ENCODE measurements around the gene EVX2.

Gene EVX2

GRCh38 chr2:176067589-176068418 is 16.0 kb downstream of the EVX2 start:
- POLR2A ChIA-PET = no interaction called here
- no peaks in the 10 kb centered on the region for H3K9me3 ChIP-seq (ENCODE audit: control insufficient read depth, insufficient read depth, low read depth, low read length)
- CTCF ChIA-PET = no interaction called here
- H3K27ac ChIP-seq (ENCODE audit: extremely low read depth, low read depth, low read length) = no peak overlapping the region
- H3K36me3 ChIP-seq (ENCODE audit: control insufficient read depth in 2 of 2, insufficient read depth in 1 of 2, low read length in 2 of 2) = no peaks in the 10 kb centered on the region
- H3K4me1 ChIP-seq (ENCODE audit: control insufficient read depth, insufficient read depth, low read length) = no peaks in the 10 kb centered on the region
- no peak overlapping the region for H3K4me3 ChIP-seq (ENCODE audit: low read depth, low read length)
- no peak for TF ChIP-seq ZNF341 (tag by site-specific recombination; IDR thresholded peaks at IDR 0.05; ENCODE audit: low read depth)
- TF ChIP-seq HOXC10 (CRISPR knock-in tag; IDR thresholded peaks at IDR 0.05) = no peak
- no peak for TF ChIP-seq ZBTB20 (tag by site-specific recombination; IDR thresholded peaks at IDR 0.05)
- TF ChIP-seq ZNF311 (tag by site-specific recombination; IDR thresholded peaks at IDR 0.05; ENCODE audit: borderline replicate concordance) = no peak
- TF ChIP-seq ZNF654 (tag by site-specific recombination; IDR thresholded peaks at IDR 0.05; ENCODE audit: low read depth) = no peak
- TF ChIP-seq ZNF18 (tag by site-specific recombination; IDR thresholded peaks at IDR 0.05) = no peak
- TF ChIP-seq, protein P1, sequence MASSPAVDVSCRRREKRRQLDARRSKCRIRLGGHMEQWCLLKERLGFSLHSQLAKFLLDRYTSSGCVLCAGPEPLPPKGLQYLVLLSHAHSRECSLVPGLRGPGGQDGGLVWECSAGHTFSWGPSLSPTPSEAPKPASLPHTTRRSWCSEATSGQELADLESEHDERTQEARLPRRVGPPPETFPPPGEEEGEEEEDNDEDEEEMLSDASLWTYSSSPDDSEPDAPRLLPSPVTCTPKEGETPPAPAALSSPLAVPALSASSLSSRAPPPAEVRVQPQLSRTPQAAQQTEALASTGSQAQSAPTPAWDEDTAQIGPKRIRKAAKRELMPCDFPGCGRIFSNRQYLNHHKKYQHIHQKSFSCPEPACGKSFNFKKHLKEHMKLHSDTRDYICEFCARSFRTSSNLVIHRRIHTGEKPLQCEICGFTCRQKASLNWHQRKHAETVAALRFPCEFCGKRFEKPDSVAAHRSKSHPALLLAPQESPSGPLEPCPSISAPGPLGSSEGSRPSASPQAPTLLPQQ (tag by site-specific recombination; IDR thresholded peaks at IDR 0.05) = no peak
- no peak for TF ChIP-seq PRDM1 (tag by site-specific recombination; IDR thresholded peaks at IDR 0.05)
- TF ChIP-seq MEIS1 (CRISPR knock-in tag; IDR thresholded peaks at IDR 0.05; ENCODE audit: borderline replicate concordance) = no peak
- TF ChIP-seq INSM2 (tag by site-specific recombination; IDR thresholded peaks at IDR 0.05) = no peak
- no peak for TF ChIP-seq ZNF211 (tag by site-specific recombination; IDR thresholded peaks at IDR 0.05; ENCODE audit: low read depth)
- no peak for TF ChIP-seq KLF9 (tag by site-specific recombination; IDR thresholded peaks at IDR 0.05; ENCODE audit: low read depth)
- TF ChIP-seq ZNF169 (tag by site-specific recombination; IDR thresholded peaks at IDR 0.05) = no peak
- TF ChIP-seq ZNF664 (tag by site-specific recombination; IDR thresholded peaks at IDR 0.05) = no peak

DNA sequence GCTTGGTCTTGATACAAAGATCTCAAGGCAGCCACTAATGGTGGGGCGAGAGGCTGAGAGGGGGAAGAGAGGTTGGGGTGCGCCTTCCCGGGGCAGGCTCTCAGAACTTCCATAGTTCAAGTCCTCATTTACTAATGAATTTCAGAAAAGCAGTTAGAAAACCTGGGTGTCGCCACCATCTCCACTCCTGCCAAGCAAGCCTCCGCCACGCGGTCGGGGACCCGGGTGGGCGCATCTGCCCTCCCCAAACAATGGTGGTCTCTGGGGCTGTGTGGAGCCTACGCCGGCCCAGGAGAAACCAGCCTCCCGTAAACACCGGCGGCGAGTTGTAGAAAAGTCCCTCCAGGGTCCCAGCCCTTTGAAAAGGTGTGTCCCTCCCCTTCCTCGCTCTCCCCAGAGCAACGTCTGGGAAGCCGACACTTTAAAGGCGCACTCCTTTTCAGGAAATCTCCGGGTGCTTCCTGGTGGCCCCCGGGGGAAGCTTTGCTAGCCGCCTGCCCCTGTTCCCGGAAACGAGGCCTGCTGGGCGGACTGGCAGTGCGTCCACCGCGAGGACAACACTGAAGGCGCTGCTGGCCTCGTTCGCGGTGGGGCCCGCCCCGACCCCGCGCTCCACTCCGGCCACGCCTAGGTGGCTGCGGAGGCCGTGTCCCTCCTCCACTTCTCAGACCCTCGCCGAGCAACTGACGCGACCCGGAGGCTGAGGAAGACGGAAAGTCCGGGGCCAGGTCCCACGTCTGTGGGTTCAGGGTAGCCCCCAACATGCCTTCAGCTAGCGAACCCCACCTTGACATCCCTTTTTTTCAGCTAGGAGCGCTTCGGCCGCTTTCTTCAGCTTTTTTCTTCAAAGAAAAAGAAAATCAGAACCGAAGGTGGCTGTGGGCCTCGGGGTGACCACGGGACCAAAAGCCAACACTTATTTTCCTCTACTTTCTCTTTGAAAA is 16.8 kb downstream of the EVX2 start:
- no peak overlapping the region for H3K4me3 ChIP-seq (ENCODE audit: low read depth, low read length)
- no peak overlapping the region for H3K27ac ChIP-seq (ENCODE audit: extremely low read depth, low read depth, low read length)
- H3K36me3 ChIP-seq (ENCODE audit: control insufficient read depth in 2 of 2, insufficient read depth in 1 of 2, low read length in 2 of 2) = no peaks in the 10 kb centered on the region
- CTCF ChIA-PET = no interaction called here
- H3K4me1 ChIP-seq (ENCODE audit: control insufficient read depth, insufficient read depth, low read length) = no peaks in the 10 kb centered on the region
- H3K9me3 ChIP-seq (ENCODE audit: control insufficient read depth, insufficient read depth, low read depth, low read length) = no peaks in the 10 kb centered on the region
- POLR2A ChIA-PET = no interaction called here
- no peak for TF ChIP-seq ZNF654 (tag by site-specific recombination; IDR thresholded peaks at IDR 0.05; ENCODE audit: low read depth)
- no peak for TF ChIP-seq ZBTB8A (tag by site-specific recombination; IDR thresholded peaks at IDR 0.05)
- TF ChIP-seq, protein P2, sequence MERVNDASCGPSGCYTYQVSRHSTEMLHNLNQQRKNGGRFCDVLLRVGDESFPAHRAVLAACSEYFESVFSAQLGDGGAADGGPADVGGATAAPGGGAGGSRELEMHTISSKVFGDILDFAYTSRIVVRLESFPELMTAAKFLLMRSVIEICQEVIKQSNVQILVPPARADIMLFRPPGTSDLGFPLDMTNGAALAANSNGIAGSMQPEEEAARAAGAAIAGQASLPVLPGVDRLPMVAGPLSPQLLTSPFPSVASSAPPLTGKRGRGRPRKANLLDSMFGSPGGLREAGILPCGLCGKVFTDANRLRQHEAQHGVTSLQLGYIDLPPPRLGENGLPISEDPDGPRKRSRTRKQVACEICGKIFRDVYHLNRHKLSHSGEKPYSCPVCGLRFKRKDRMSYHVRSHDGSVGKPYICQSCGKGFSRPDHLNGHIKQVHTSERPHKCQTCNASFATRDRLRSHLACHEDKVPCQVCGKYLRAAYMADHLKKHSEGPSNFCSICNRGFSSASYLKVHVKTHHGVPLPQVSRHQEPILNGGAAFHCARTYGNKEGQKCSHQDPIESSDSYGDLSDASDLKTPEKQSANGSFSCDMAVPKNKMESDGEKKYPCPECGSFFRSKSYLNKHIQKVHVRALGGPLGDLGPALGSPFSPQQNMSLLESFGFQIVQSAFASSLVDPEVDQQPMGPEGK (tag by site-specific recombination; IDR thresholded peaks at IDR 0.05) = no peak
- TF ChIP-seq SP7 (tag by site-specific recombination; IDR thresholded peaks at IDR 0.05) = no peak
- TF ChIP-seq ZNF792 (tag by site-specific recombination; IDR thresholded peaks at IDR 0.05) = no peak
- TF ChIP-seq ZNF335 (tag by site-specific recombination; conservative IDR thresholded peaks at IDR 0.05) = no peak
- no peak for TF ChIP-seq ZNF555 (tag by site-specific recombination; conservative IDR thresholded peaks at IDR 0.05)
- TF ChIP-seq, protein P1 (tag by site-specific recombination; IDR thresholded peaks at IDR 0.05) = no peak
- no peak for TF ChIP-seq ZBTB21 (tag by site-specific recombination; IDR thresholded peaks at IDR 0.05)
- no peak for TF ChIP-seq ZNF621 (tag by site-specific recombination; IDR thresholded peaks at IDR 0.05)
- TF ChIP-seq ZNF354C (tag by site-specific recombination; IDR thresholded peaks at IDR 0.05; ENCODE audit: borderline replicate concordance, low read depth) = no peak
- TF ChIP-seq ZNF155 (tag by site-specific recombination; IDR thresholded peaks at IDR 0.05) = no peak
- TF ChIP-seq ZNF521 (tag by site-specific recombination; IDR thresholded peaks at IDR 0.05) = no peak
